ENCODE data around the gene ARHGDIB. TPM values are rescaled to one million over a fixed set of nuclear protein-coding genes. Genes with fewer than 3 reads are reported as not detected.

ARHGDIB gene
- polyA plus RNA-seq, 1 donor, result 53.2 TPM

- H3K27me3 ChIP-seq (ENCODE audit: control insufficient read depth, insufficient read depth, low read length), result no peaks in the 10 kb centered on the region
- DNase-seq, result no peak
- no peak overlapping the region for H3K4me3 ChIP-seq (ENCODE audit: low read length)
- no peaks in the 10 kb centered on the region for H3K4me1 ChIP-seq (ENCODE audit: control insufficient read depth, insufficient read depth, low read length)
- 80% methylated on average over 1 of the region's 1 CpG for WGBS (ENCODE audit: insufficient coverage, low lambda C conversion rate)
- no peaks in the 10 kb centered on the region for H3K36me3 ChIP-seq (ENCODE audit: control insufficient read depth, insufficient read depth, low read length)
- H3K9me3 ChIP-seq (ENCODE audit: control insufficient read depth, low read depth, low read length), result no peaks in the 10 kb centered on the region
- no peak overlapping the region for H3K27ac ChIP-seq (ENCODE audit: low read length)
Observed at GRCh38 chr12:14984766-14985285, 23.4 kb upstream of the ARHGDIB start.

GRCh38 chr12:14984036-14984435 is 22.6 kb upstream of the ARHGDIB start:
- DNase-seq, result no peak
- no CpG with 5 or more reads among the region's 1 CpG for WGBS (ENCODE audit: insufficient coverage, low lambda C conversion rate)
- Histone ChIP-seq H3K9me3 (ENCODE audit: control insufficient read depth, low read depth, low read length) (no peaks in the 10 kb centered on the region), H3K4me3 (ENCODE audit: low read length) (no peak overlapping the region), H3K27ac (ENCODE audit: low read length) (no peak overlapping the region), H3K4me1 (ENCODE audit: control insufficient read depth, insufficient read depth, low read length) (no peaks in the 10 kb centered on the region), H3K27me3 (ENCODE audit: control insufficient read depth, insufficient read depth, low read length) (no peaks in the 10 kb centered on the region), H3K36me3 (ENCODE audit: control insufficient read depth, insufficient read depth, low read length) (no peaks in the 10 kb centered on the region)

- no peak overlapping the region for H3K27ac ChIP-seq (ENCODE audit: low read length)
- H3K9me3 ChIP-seq (ENCODE audit: control insufficient read depth, low read depth, low read length), result no peaks in the 10 kb centered on the region
- WGBS (ENCODE audit: insufficient coverage, low lambda C conversion rate), result no CpG with 5 or more reads among the region's 2 CpGs
- no peak for DNase-seq
- H3K4me1 ChIP-seq (ENCODE audit: control insufficient read depth, insufficient read depth, low read length), result no peaks in the 10 kb centered on the region
- H3K4me3 ChIP-seq (ENCODE audit: low read length), result no peak overlapping the region
- no peaks in the 10 kb centered on the region for H3K36me3 ChIP-seq (ENCODE audit: control insufficient read depth, insufficient read depth, low read length)
- H3K27me3 ChIP-seq (ENCODE audit: control insufficient read depth, insufficient read depth, low read length), result no peaks in the 10 kb centered on the region
Observed at GRCh38 chr12:14982991-14983390, 21.6 kb upstream of the ARHGDIB start.

GRCh38 chr12:14982562-14982961 is 21.2 kb upstream of the ARHGDIB start:
- Histone ChIP-seq H3K27ac (ENCODE audit: low read length) (no peak overlapping the region), H3K9me3 (ENCODE audit: control insufficient read depth, low read depth, low read length) (no peaks in the 10 kb centered on the region), H3K36me3 (ENCODE audit: control insufficient read depth, insufficient read depth, low read length) (no peaks in the 10 kb centered on the region), H3K4me3 (ENCODE audit: low read length) (no peak overlapping the region), H3K4me1 (ENCODE audit: control insufficient read depth, insufficient read depth, low read length) (no peaks in the 10 kb centered on the region), H3K27me3 (ENCODE audit: control insufficient read depth, insufficient read depth, low read length) (no peaks in the 10 kb centered on the region)
- 100% methylated on average over 1 of the region's 1 CpG for WGBS (ENCODE audit: insufficient coverage, low lambda C conversion rate)
- no peak for DNase-seq

- Histone ChIP-seq H3K4me1 (ENCODE audit: control insufficient read depth, insufficient read depth, low read length) (no peaks in the 10 kb centered on the region), H3K4me3 (ENCODE audit: low read length) (no peak overlapping the region), H3K36me3 (ENCODE audit: control insufficient read depth, insufficient read depth, low read length) (no peaks in the 10 kb centered on the region), H3K9me3 (ENCODE audit: control insufficient read depth, low read depth, low read length) (no peaks in the 10 kb centered on the region), H3K27me3 (ENCODE audit: control insufficient read depth, insufficient read depth, low read length) (no peaks in the 10 kb centered on the region), H3K27ac (ENCODE audit: low read length) (no peak overlapping the region)
- no CpG with 5 or more reads among the region's 2 CpGs for WGBS (ENCODE audit: insufficient coverage, low lambda C conversion rate)
- no peak for DNase-seq
Observed at GRCh38 chr12:14981049-14981448, 19.6 kb upstream of the ARHGDIB start.

- H3K4me1 ChIP-seq (ENCODE audit: control insufficient read depth, insufficient read depth, low read length), result no peaks in the 10 kb centered on the region
Observed at GRCh38 chr12:14979468-14979867, 18.1 kb upstream of the ARHGDIB start.

GRCh38 chr12:14976658-14977057 is 15.3 kb upstream of the ARHGDIB start:
- Histone ChIP-seq H3K27ac (ENCODE audit: low read length) (no peak overlapping the region), H3K36me3 (ENCODE audit: control insufficient read depth, insufficient read depth, low read length) (no peaks in the 10 kb centered on the region), H3K27me3 (ENCODE audit: control insufficient read depth, insufficient read depth, low read length) (no peaks in the 10 kb centered on the region), H3K4me1 (ENCODE audit: control insufficient read depth, insufficient read depth, low read length) (no peaks in the 10 kb centered on the region), H3K4me3 (ENCODE audit: low read length) (no peak overlapping the region), H3K9me3 (ENCODE audit: control insufficient read depth, low read depth, low read length) (no peaks in the 10 kb centered on the region)
- DNase-seq, result no peak
- 92% methylated on average over 2 of the region's 3 CpGs for WGBS (ENCODE audit: insufficient coverage, low lambda C conversion rate)

More at GRCh38 chr12:14979468-14979867, 18.1 kb upstream of the ARHGDIB start:
- H3K27me3 ChIP-seq (ENCODE audit: control insufficient read depth, insufficient read depth, low read length), result no peaks in the 10 kb centered on the region
- H3K27ac ChIP-seq (ENCODE audit: low read length), result no peak overlapping the region
- H3K4me3 ChIP-seq (ENCODE audit: low read length), result no peak overlapping the region
- H3K9me3 ChIP-seq (ENCODE audit: control insufficient read depth, low read depth, low read length), result no peaks in the 10 kb centered on the region
- DNase-seq, result no peak
- H3K36me3 ChIP-seq (ENCODE audit: control insufficient read depth, insufficient read depth, low read length), result no peaks in the 10 kb centered on the region

GRCh38 chr12:14975457-14975856 is 14.1 kb upstream of the ARHGDIB start:
- no CpG with 5 or more reads among the region's 4 CpGs for WGBS (ENCODE audit: insufficient coverage, low lambda C conversion rate)

GRCh38 chr12:14974633-14975032 is 13.2 kb upstream of the ARHGDIB start:
- Histone ChIP-seq H3K27ac (ENCODE audit: low read length) (no peak overlapping the region), H3K9me3 (ENCODE audit: control insufficient read depth, low read depth, low read length) (no peaks in the 10 kb centered on the region), H3K27me3 (ENCODE audit: control insufficient read depth, insufficient read depth, low read length) (no peaks in the 10 kb centered on the region), H3K36me3 (ENCODE audit: control insufficient read depth, insufficient read depth, low read length) (no peaks in the 10 kb centered on the region), H3K4me3 (ENCODE audit: low read length) (no peak overlapping the region), H3K4me1 (ENCODE audit: control insufficient read depth, insufficient read depth, low read length) (no peaks in the 10 kb centered on the region)
- DNase-seq, result no peak
- 100% methylated on average over 1 of the region's 3 CpGs for WGBS (ENCODE audit: insufficient coverage, low lambda C conversion rate)

More at GRCh38 chr12:14975457-14975856, 14.1 kb upstream of the ARHGDIB start:
- DNase-seq, result no peak
- Histone ChIP-seq H3K4me1 (ENCODE audit: control insufficient read depth, insufficient read depth, low read length) (no peaks in the 10 kb centered on the region), H3K4me3 (ENCODE audit: low read length) (no peak overlapping the region), H3K36me3 (ENCODE audit: control insufficient read depth, insufficient read depth, low read length) (no peaks in the 10 kb centered on the region), H3K27me3 (ENCODE audit: control insufficient read depth, insufficient read depth, low read length) (no peaks in the 10 kb centered on the region), H3K27ac (ENCODE audit: low read length) (no peak overlapping the region), H3K9me3 (ENCODE audit: control insufficient read depth, low read depth, low read length) (no peaks in the 10 kb centered on the region)

- no peak within 1 kb of the TSS for H3K27ac ChIP-seq (ENCODE audit: low read length)
- no peaks in the 10 kb centered on the region for H3K36me3 ChIP-seq (ENCODE audit: control insufficient read depth, insufficient read depth, low read length)
- H3K27me3 ChIP-seq (ENCODE audit: control insufficient read depth, insufficient read depth, low read length), result no peaks in the 10 kb centered on the region
- no peaks in the 10 kb centered on the region for H3K4me1 ChIP-seq (ENCODE audit: control insufficient read depth, insufficient read depth, low read length)
- no peak within 1 kb of the TSS for H3K4me3 ChIP-seq (ENCODE audit: low read length)
- DNase-seq, result no peak
- 38% methylated on average over 1 of the region's 2 CpGs for WGBS (ENCODE audit: insufficient coverage, low lambda C conversion rate)
- no peaks in the 10 kb centered on the region for H3K9me3 ChIP-seq (ENCODE audit: control insufficient read depth, low read depth, low read length)
Observed at GRCh38 chr12:14972816-14973215, 11.4 kb upstream of the ARHGDIB start, which contains the start of gene PDE6H. PDE6H (plus strand) TSS chr12:14973042; CDS start chr12:14978013, 4,971 bp downstream.

GRCh38 chr12:14970473-14970872 is 9.1 kb upstream of the ARHGDIB start:
- H3K4me3 ChIP-seq (ENCODE audit: low read length), result no peak overlapping the region
- no peak for DNase-seq
- 40% methylated on average over 1 of the region's 4 CpGs for WGBS (ENCODE audit: insufficient coverage, low lambda C conversion rate)
- no peak overlapping the region for H3K27ac ChIP-seq (ENCODE audit: low read length)
- no peaks in the 10 kb centered on the region for H3K27me3 ChIP-seq (ENCODE audit: control insufficient read depth, insufficient read depth, low read length)
- no peaks in the 10 kb centered on the region for H3K4me1 ChIP-seq (ENCODE audit: control insufficient read depth, insufficient read depth, low read length)
- no peaks in the 10 kb centered on the region for H3K36me3 ChIP-seq (ENCODE audit: control insufficient read depth, insufficient read depth, low read length)
- no peaks in the 10 kb centered on the region for H3K9me3 ChIP-seq (ENCODE audit: control insufficient read depth, low read depth, low read length)

Data from large intestine (tissue), 3 donors.